ENCODE results near the gene MEI1.
A peak's percentile ranks its signal among the peaks of the same experiment; 100 is the strongest.

Gene MEI1

DNA sequence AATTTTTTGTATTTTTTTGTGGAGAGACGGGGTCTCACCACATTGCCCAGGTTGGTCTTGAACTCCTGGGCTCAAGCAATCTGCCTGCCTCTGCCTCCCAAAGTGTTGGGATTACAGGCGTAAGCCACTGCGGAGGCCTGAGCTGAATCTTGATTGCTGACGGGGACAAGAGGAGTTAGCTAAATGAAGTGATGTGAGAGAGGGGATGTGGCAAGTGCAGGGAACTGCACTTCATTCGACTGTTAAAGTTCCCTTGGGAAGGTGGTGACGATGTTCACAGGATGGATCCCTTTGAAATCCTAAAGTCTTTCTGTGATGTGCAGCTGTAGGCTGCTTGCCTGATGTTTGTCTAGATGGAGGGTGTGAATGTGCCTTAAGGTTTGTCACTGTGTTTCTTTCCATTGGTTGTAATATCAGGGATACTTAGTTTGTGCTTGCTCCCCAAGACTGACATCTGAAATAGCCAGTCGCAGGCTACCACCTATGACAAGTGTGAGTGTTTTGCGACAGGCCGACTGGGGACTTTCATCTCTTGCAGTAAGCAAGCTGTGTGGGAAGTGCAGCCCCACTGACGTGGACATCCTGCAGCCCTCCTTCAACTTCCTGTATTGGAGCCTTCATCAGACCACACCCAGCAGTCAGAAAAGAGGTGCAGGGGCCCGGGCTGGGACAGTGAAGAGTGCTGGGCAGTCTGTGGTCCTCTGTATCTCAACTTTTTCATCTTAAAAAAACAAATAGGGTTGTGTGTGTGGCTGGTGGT lies 81.6 kb downstream of the MEI1 start:
- DNase-seq (ENCODE audit: extremely low read depth in 1 of 2, low read depth in 1 of 2): peak; percentile 69 to 94

DNA sequence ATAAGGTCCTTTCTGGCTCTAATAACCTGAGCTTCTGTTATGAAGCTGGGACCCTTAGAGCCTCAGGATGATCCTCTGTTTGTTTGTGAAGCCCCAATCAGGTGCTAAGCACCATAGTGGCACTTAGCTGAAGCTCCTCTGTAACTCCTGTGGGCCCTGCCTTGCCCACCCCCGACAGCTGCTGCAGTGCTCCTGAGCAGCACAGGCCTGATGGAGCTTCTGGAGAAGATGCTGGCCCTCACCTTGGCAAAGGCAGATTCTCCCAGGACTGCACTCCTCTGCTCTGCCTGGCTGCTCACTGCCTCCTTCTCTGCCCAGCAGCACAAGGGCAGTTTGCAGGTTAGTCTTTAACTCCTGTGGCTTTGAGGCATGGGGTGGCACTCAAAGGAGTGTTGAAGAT lies 82.2 kb downstream of the MEI1 start:
- DNase-seq (ENCODE audit: extremely low read depth in 1 of 2, low read depth in 1 of 2): no peak

GRCh38 chr22:41782316-41782715 lies 83.0 kb downstream of the MEI1 start:
- DNase-seq (ENCODE audit: extremely low read depth in 1 of 2, low read depth in 1 of 2): no peak

- DNase-seq (ENCODE audit: extremely low read depth in 1 of 2, low read depth in 1 of 2): no peak
Measured at GRCh38 chr22:41782751-41783150, 83.4 kb downstream of the MEI1 start.

DNA sequence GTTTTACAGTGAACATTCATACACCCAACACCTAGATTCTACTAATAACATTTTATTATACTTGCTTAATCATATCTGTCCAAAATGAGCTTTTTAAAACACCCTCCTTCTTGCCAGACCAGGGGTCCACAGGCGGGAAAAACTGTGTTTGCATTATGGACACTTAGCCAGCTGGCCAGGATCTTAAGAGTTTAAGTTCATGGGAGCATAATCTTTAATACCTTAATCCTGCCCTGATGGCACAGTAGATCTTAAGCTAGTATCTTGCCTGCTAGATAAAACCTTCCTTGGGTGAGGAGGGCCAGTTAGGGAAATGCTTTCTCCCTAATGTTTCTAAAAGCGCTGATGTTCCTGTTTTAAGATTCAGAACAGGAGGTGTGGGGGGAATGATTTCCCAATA lies 88.0 kb downstream of the MEI1 start:
- DNase-seq (ENCODE audit: extremely low read depth in 1 of 2, low read depth in 1 of 2): no peak

GRCh38 chr22:41793871-41794270 lies 94.6 kb downstream of the MEI1 start:
- DNase-seq (ENCODE audit: extremely low read depth in 1 of 2, low read depth in 1 of 2): no peak

DNA sequence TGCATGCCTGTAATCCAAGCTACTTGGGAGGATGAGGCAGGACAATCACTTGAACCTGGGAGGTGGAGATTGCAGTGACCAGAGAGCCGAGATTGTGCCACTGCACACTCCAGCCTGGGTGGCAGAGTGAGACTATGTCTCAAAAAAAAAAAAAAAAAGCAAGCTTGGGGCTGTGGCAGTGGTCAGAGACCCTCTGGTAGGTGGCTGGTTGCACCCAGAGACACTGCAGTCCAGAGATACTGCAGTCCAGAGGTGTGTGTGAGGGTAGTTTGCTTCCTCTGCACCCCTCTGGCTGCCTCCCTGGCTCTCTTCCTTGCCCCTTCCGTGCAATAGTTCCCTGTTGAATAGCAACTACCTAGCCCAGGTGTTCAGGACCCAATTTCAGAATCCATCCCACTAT lies 99.4 kb downstream of the MEI1 start:
- DNase-seq (ENCODE audit: extremely low read depth in 1 of 2, low read depth in 1 of 2): no peak

DNA sequence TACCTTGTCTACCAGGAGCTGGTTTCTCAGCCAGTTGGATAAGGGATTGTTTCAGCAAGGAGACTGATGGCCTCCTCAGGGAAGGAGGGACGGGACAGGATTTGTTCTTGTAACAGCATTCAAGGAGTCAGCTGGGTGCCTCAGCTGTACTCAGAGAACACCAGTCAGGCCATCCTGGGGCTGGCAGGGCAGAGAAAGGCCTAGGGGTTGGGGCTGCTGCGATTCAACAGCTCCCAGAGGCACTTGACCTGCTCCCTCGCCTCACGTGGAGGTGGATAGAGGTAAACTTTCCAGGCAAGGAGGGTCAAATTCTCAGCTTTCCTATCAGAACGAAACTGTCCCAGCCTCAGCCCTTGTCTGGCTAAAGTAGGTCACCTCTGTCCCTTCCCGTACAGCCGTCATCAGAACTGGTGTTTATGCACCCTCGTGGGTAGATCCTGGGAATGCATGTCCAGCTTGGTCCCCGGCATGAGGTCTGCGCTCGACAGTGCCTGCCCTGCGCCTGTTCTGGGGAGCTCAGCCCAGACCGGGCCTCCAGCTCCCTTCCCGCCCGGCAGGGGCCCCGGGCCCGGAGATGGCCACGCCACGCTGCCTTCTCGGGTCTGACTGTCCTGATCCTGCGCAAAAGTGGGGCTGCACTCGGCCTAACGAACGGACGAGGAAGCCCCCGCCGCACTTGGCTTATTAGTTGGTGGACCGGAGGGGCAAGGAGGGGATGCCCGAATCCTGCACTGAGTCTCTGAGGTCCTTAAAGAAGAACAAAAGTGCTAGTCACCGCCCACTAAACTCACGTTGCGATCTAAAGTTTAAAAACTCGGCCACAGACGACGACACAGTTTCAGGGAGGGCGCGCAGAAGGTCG lies 100.4 kb downstream of the MEI1 start:
- DNase-seq (ENCODE audit: extremely low read depth in 1 of 2, low read depth in 1 of 2): no peak

DNA sequence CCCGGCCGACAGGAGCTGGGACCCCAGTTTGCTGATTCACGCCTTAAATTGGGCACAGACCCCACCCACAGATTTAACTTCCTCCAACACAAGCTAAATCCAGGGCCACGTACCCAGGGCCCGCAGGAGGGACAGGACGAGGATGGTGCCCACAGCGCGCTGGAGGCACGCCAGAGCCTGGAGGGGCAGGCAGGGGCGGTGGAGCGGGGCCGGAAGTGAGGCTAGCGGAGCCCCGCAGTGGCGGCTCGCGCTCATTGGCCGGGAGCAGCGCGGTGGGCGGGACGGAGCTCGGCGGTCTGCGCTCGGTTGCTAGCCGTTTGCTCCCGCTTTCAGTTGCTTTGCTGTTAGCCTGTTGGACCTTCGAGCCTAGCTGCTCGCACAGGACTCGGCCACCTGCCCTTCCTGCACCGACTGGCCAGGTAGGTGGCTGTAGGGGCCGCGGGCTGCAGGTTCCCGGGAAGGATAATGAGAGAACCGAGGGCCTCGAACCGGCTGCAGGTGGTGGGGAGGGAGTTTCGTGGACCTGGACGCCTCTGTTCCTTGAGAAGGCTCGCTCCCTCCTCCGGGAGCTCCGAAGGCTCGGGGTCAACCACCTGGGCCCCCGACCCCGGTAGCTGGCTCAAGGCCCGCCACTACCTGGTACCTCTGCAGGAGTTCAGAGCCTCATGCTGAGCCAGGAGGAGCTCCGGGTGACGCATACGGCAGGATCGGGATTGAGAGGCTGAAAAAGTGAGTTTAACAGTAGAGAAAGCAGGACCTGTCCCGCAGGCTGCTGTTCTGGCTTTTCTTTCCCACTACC lies 101.2 kb downstream of the MEI1 start, which contains the start of gene CCDC134:
Gene CCDC134 (plus strand): TSS at position 332 of the 799 bp plus-strand sequence. CDS start 8,212 bp downstream, outside the sequence.
- DNase-seq (ENCODE audit: extremely low read depth in 1 of 2, low read depth in 1 of 2): peak; percentile 85 to 88

- no peak for DNase-seq (ENCODE audit: extremely low read depth in 1 of 2, low read depth in 1 of 2)
Measured at GRCh38 chr22:41801147-41801819, 102.0 kb downstream of the MEI1 start.

DNA sequence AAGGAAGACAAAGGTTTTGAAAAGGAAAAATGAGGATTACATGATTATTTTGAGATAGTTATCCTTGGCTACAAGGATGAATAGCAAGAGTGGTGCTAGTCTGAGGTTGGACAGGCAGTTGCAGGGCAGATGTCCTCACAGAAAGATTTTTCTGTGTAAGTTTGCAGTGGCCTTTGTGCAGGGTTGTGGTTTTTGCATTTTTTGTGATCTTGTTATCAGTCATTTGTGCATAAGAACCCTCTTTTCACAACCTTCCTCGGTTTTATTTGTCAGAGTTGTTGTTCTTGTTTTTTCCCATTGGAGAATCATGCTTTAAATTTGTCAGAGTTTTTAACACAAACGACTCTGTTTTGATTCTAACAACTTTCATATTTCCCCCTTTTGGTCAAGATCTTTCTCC lies 102.6 kb downstream of the MEI1 start:
- DNase-seq (ENCODE audit: extremely low read depth in 1 of 2, low read depth in 1 of 2): no peak

DNA sequence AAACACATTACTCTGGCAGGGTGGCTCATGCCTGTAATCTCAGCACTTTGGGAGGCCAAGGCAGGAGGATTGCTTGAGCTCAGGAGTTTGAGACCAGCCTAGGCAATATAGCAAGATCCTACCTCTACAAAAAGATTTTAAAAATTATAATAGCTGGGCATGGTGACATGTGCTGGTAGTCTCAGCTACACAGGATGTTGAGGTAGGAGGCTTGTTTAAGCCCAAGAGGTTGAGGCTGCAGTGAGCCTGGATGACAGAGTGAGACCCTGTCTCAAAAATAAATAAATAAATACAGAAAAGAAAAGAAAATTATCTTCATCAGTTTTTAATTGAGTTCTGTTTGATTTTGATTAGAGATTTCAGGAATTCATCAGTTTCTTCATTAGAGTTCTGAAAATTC lies 106.3 kb downstream of the MEI1 start:
- no peak for DNase-seq (ENCODE audit: extremely low read depth in 1 of 2, low read depth in 1 of 2)

DNA sequence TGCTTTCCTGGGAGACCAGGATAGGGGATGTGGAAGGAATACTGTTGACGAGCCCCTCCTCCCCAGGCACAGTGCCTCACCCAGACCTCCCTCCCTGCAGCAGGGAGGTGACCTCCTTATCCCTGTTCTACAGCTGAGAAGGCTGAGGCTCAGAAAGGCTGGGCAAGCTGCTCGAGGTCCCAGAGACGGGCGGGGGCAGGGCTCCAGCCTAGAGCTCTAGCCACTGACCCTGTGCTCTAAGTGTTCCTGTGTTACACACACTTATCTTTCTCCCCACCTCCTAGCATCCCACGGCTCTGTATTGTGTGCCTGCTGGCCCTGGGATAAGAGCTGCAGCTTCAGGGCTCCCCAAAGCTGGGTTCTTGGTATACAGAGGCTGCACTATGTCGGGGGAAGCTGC lies 109.1 kb downstream of the MEI1 start:
- DNase-seq (ENCODE audit: extremely low read depth in 1 of 2, low read depth in 1 of 2): no peak

GRCh38 chr22:41810022-41810421 lies 110.7 kb downstream of the MEI1 start:
- DNase-seq (ENCODE audit: extremely low read depth in 1 of 2, low read depth in 1 of 2): no peak

GRCh38 chr22:41812805-41813545 lies 113.7 kb downstream of the MEI1 start:
- no peak for DNase-seq (ENCODE audit: extremely low read depth in 1 of 2, low read depth in 1 of 2)

DNA sequence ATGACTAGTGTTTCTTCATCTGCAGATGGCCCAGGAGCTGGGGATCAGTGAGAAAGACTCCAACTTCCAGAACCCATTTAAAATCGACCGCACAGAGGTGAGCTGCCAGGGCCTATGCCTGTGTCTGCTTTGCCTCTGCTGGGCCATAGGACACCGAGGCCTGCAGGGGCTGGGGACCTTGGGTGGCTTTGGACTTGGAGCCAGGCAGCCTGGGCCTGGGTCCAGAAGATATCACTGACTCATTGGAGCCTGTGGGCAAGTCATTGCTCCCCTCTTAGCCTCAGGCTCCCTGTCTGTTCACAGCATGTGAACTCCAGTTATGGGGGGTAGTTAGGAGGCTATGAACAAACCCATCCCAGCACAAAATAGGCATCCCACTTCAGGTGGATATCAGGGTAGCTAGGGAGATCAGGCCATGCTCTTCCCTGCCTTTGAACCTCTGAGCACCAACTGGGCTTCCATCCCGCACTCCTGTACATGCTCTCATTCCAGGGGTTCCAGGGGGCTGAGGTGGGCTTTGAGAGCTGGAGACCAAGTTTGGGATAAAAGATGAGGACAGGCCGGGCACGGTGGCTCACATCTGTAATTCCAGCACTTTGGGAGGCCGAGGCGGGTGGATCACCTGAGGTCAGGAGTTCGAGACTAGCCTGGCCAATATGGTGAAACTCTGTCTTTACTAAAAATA lies 114.6 kb downstream of the MEI1 start:
- DNase-seq (ENCODE audit: extremely low read depth in 1 of 2, low read depth in 1 of 2): no peak

DNA sequence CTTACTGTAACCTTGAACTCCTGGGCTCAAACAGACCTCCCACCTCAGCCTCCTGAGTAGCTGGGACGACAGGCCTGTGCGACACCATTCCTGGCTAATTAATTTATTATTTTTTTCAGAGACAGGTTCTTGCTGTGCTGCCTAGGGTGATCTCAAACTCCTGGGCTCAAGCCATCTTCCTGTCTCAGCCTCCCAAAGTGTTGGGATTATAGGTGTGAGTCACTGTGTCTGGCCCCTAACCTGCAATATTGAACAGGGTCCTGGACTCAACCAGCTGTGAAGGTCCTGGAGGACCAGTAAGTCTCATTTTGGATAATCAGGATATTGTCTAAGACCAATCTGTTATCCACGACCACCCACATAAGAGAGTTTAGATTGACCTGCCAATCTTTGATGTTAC lies 116.4 kb downstream of the MEI1 start:
- no peak for DNase-seq (ENCODE audit: extremely low read depth in 1 of 2, low read depth in 1 of 2)

GRCh38 chr22:41816241-41816640 lies 116.9 kb downstream of the MEI1 start:
- DNase-seq (ENCODE audit: extremely low read depth in 1 of 2, low read depth in 1 of 2): no peak

GRCh38 chr22:41816871-41817270 lies 117.6 kb downstream of the MEI1 start:
- no peak for DNase-seq (ENCODE audit: extremely low read depth in 1 of 2, low read depth in 1 of 2)
